Stimulated activated CD4-positive, alpha-beta T cell treated with anti-CD3 and anti-CD28 coated beads, Interleukin-1b, Interleukin-23, amount 100 ng/mL, for 4 hours (primary cell): ENCODE results near the gene ZNF606.
A peak's percentile ranks its signal among the peaks of the same experiment; 100 is the strongest.
"Not testable (repeated sequence)": the region's sequence is repeated elsewhere in the genome, so short reads cannot be mapped to it uniquely, and the experiment has no call there.

Experiments used
- DNase-seq, 2 donors: peaks; one replicate each; pipeline ENCODE4 v3.0.0-alpha.2; 2020; ENCODE audit warnings: low read depth in 2 of 2

ZNF606 gene

GRCh38 chr19:58010507-58010906 is 7.9 kb upstream of the ZNF606 start:
- DNase-seq = no peak

GRCh38 chr19:58009666-58010301 is 7.2 kb upstream of the ZNF606 start:
- peak in 1 of 2 donors; percentile 42 for DNase-seq

- no peak for DNase-seq
Observed at GRCh38 chr19:58009301-58009665, 6.7 kb upstream of the ZNF606 start.

GRCh38 chr19:58008877-58009276 is 6.3 kb upstream of the ZNF606 start:
- DNase-seq = not testable (repeated sequence)

- no peak for DNase-seq
Observed at GRCh38 chr19:58007285-58007684, 4.7 kb upstream of the ZNF606 start.

- DNase-seq = no peak
Observed at GRCh38 chr19:58003174-58003828, 681 bp upstream of the ZNF606 start.

- no peak for DNase-seq
Observed at GRCh38 chr19:58001895-58002369, 688 bp downstream of the ZNF606 start.

- DNase-seq = no peak
Observed at GRCh38 chr19:58000677-58001076, 1.9 kb downstream of the ZNF606 start.

- DNase-seq = no peak
Observed at GRCh38 chr19:57992841-57993240, 9.8 kb downstream of the ZNF606 start.

GRCh38 chr19:57978586-57979289 is 23.9 kb downstream of the ZNF606 start:
- DNase-seq = no peak

- no peak for DNase-seq
Observed at GRCh38 chr19:57974434-57974833, 28.2 kb downstream of the ZNF606 start, which contains the start of gene C19orf18. Gene C19orf18, minus strand, starts transcription at chr19:57974534. Its CDS starts 102 bp downstream, at chr19:57974432.

- no peak for DNase-seq
Observed at GRCh38 chr19:57964761-57965160, 37.9 kb downstream of the ZNF606 start.

- DNase-seq = no peak
Observed at GRCh38 chr19:57961785-57962184, 40.8 kb downstream of the ZNF606 start.

GRCh38 chr19:57954996-57955395 is 47.6 kb downstream of the ZNF606 start:
- DNase-seq = no peak

GRCh38 chr19:57949702-57950101 is 52.9 kb downstream of the ZNF606 start:
- no peak for DNase-seq

- no peak for DNase-seq
Observed at GRCh38 chr19:57949296-57949695, 53.3 kb downstream of the ZNF606 start.

- DNase-seq = peak; percentile 75 to 84
Observed at GRCh38 chr19:57947419-57948134, 55.0 kb downstream of the ZNF606 start, which contains the start of gene ZNF256. Gene ZNF256, minus strand, starts transcription at chr19:57947706. Its CDS starts 232 bp downstream, at chr19:57947474.

GRCh38 chr19:57947088-57947418 is 55.6 kb downstream of the ZNF606 start:
- no peak for DNase-seq

- DNase-seq = no peak
Observed at GRCh38 chr19:57946316-57946715, 56.3 kb downstream of the ZNF606 start.

- DNase-seq = no peak
Observed at GRCh38 chr19:57941593-57941992, 61.0 kb downstream of the ZNF606 start.

GRCh38 chr19:57935731-57936130 is 66.9 kb downstream of the ZNF606 start:
- no peak for DNase-seq
